ENCODE measurements around the gene OCRL.
"Not testable (repeated sequence)": the region's sequence is repeated elsewhere in the genome, so short reads cannot be mapped to it uniquely, and the experiment has no call there.

Gene OCRL

GRCh38 chrX:129540722-129541184 is 694 bp downstream of the OCRL start:
- DNase-seq, result no peak

- no peak for DNase-seq
These were observed 4.7 kb downstream of the OCRL start for GRCh38 chrX:129544780-129545179.

GRCh38 chrX:129545408-129545807 is 5.3 kb downstream of the OCRL start:
- DNase-seq, result no peak

- DNase-seq, result no peak
These were observed 9.1 kb downstream of the OCRL start for GRCh38 chrX:129549124-129549523.

- DNase-seq, result no peak
These were observed 13.7 kb downstream of the OCRL start for GRCh38 chrX:129553619-129554288.

GRCh38 chrX:129554816-129555215 is 14.8 kb downstream of the OCRL start:
- not testable (repeated sequence) for DNase-seq

- no peak for DNase-seq
These were observed 16.8 kb downstream of the OCRL start for GRCh38 chrX:129556806-129557315.

GRCh38 chrX:129557844-129558480 is 17.9 kb downstream of the OCRL start:
- no peak for DNase-seq

GRCh38 chrX:129559783-129560182 is 19.7 kb downstream of the OCRL start:
- no peak for DNase-seq

- no peak for DNase-seq
These were observed 21.4 kb downstream of the OCRL start for GRCh38 chrX:129561453-129561852.

- not testable (repeated sequence) for DNase-seq
These were observed 24.3 kb downstream of the OCRL start for GRCh38 chrX:129564345-129564744.

- DNase-seq, result no peak
These were observed 25.1 kb downstream of the OCRL start for GRCh38 chrX:129565046-129565650.

- no peak for DNase-seq
These were observed 26.0 kb downstream of the OCRL start for GRCh38 chrX:129566073-129566472.

- no peak for DNase-seq
These were observed 28.3 kb downstream of the OCRL start for GRCh38 chrX:129568349-129568748.

- DNase-seq, result no peak
These were observed 32.4 kb downstream of the OCRL start for GRCh38 chrX:129572422-129572821.

- DNase-seq, result not testable (repeated sequence)
These were observed 33.6 kb downstream of the OCRL start for GRCh38 chrX:129573652-129574051.

GRCh38 chrX:129574214-129574613 is 34.2 kb downstream of the OCRL start:
- DNase-seq, result no peak

- no peak for DNase-seq
These were observed 36.5 kb downstream of the OCRL start for GRCh38 chrX:129576539-129576938.

GRCh38 chrX:129577473-129577872 is 37.4 kb downstream of the OCRL start:
- peak; percentile 53 for DNase-seq

- DNase-seq, result no peak
These were observed 37.8 kb downstream of the OCRL start for GRCh38 chrX:129577877-129578276.

GRCh38 chrX:129581904-129582303 is 41.8 kb downstream of the OCRL start:
- no peak for DNase-seq

GRCh38 chrX:129585167-129585566 is 45.1 kb downstream of the OCRL start:
- no peak for DNase-seq

- DNase-seq, result no peak
These were observed 45.6 kb downstream of the OCRL start for GRCh38 chrX:129585691-129586090.

- DNase-seq, result no peak
These were observed 46.4 kb downstream of the OCRL start for GRCh38 chrX:129586446-129586845.
